ENCODE data around the gene ARSG. TPM values are rescaled to one million over a fixed set of nuclear protein-coding genes. Genes with fewer than 3 reads are reported as not detected.

Gene ARSG
- total RNA-seq, 1 experiment from 2014 or later, result 7.9 TPM

DNA sequence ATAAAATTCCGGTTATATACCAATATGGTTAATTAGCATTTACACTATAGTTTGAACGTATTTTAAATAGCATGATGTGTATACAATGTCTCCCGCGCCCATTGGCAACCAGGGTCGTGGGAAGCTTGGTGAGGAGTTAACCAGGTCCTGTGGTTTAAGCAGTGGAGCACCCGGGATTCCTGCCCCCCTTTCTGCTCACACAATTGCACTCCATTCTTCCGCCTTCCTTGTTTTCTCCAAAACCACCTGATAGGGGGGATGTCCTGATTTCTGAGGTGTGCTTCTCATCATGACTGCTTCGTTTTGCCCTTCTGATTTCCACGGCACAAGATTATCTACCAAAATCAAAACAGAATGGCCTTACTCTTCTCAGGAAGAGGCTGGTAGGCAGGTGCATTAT, 130.2 kb downstream of the ARSG start:
- Mint-ChIP-seq H3K27me3 (ENCODE audit: low read depth) (peaks cover 2% of the 10 kb centered on the region), H3K4me1 (peaks cover 44% of the 10 kb centered on the region), H3K36me3 (peaks cover 19% of the 10 kb centered on the region), H3K27ac (peak overlapping the region; percentile 69), H3K9me3 (peaks cover 7% of the 10 kb centered on the region), H3K4me3 (no peak overlapping the region)
- no peak for DNase-seq (ENCODE audit: low spot score)
- no peak for ATAC-seq
- POLR2A ChIA-PET, result no interaction called here
- TF ChIP-seq JAZF1 (CRISPR knock-in tag; IDR thresholded peaks at IDR 0.05) (no peak), PRDM15 (CRISPR knock-in tag; IDR thresholded peaks at IDR 0.05) (peak; percentile 78)
- CTCF ChIA-PET, result interaction anchor here (0.7 kb wide), 1 partner anchor 23 kb away, joined by 3 read pairs; no protein-coding TSS in a partner anchor

DNA sequence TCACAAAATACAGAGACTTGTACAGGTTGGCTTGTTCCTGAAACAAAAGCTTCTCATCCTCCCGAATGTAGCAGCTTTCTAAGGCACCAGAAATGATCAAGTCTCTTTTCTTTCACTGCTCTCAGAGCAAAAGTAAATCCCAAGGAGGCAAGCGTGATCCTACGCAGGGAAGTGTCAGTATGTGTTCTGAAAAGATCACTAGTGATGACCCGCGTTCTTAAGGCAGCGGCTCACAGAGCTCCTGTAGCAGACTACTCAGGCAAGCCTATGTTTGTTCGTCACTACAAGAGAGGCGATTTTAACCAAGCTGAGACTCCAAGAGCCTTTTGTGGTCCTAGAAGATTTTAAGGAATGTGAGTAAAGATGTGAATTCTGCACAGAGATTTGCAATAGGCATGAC, 131.5 kb downstream of the ARSG start:
- Mint-ChIP-seq H3K36me3 (peaks cover 16% of the 10 kb centered on the region; the same call in 1 of the 2 replicates), H3K4me1 (peaks cover 44% of the 10 kb centered on the region), H3K27ac (peak overlapping the region; percentile 17; the same call in 1 of the 2 replicates), H3K27me3 (ENCODE audit: low read depth) (no peaks in the 10 kb centered on the region; the same call in 1 of the 2 replicates), H3K9me3 (peaks cover 3% of the 10 kb centered on the region), H3K4me3 (no peak overlapping the region)
- DNase-seq (ENCODE audit: low spot score) (no peak), ATAC-seq (no peak)
- ChIA-PET CTCF (interaction anchor here (0.9 kb wide), 1 partner anchor 9 kb away, joined by 4 read pairs; no protein-coding TSS in a partner anchor), POLR2A (no interaction called here)
- TF ChIP-seq, protein P1, sequence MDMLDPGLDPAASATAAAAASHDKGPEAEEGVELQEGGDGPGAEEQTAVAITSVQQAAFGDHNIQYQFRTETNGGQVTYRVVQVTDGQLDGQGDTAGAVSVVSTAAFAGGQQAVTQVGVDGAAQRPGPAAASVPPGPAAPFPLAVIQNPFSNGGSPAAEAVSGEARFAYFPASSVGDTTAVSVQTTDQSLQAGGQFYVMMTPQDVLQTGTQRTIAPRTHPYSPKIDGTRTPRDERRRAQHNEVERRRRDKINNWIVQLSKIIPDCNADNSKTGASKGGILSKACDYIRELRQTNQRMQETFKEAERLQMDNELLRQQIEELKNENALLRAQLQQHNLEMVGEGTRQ (CRISPR knock-in tag; IDR thresholded peaks at IDR 0.05), result no peak
- no peak for TF ChIP-seq ZNF263 (CRISPR knock-in tag; IDR thresholded peaks at IDR 0.05; ENCODE audit: low read depth)
- no peak for TF ChIP-seq GABPB1 (CRISPR knock-in tag; IDR thresholded peaks at IDR 0.05)
- no peak for TF ChIP-seq CBFB (CRISPR knock-in tag; IDR thresholded peaks at IDR 0.05; ENCODE audit: low read depth)
- no peak for TF ChIP-seq MAX (CRISPR knock-in tag; IDR thresholded peaks at IDR 0.05)
- TF ChIP-seq, protein P2, sequence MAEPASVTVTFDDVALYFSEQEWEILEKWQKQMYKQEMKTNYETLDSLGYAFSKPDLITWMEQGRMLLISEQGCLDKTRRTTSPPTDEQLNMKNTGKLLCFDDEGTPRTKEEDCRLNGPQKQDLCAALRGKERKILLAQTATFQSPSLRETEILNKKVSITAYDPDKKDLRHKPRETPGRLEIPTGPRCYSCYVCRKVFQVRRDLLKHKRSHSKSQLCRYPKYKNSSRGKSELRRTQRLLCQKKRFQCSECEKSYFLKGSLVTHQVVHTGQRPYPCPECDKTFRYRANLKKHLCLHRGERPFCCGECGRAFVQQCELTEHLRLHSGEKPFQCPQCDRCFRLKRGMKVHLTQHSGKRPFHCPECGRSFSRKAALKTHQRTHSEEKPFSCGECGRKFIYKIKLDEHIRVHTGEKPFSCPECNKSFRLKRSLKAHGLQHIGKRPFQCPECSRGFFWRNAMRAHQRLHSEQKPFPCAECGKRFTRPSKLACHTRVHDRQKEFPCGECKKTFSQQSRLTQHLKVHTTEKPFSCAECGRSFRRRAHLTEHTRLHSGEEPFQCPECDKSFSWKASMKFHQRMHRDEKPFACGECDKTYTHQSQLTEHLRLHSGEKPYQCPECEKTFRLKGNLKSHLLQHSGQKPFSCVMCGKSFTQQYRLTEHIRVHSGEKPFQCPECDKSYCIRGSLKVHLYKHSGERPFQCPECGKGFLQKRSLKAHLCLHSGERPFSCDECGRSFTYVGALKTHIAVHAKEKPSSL (CRISPR knock-in tag; conservative IDR thresholded peaks at IDR 0.05), result no peak
- TF ChIP-seq NR1H2 (CRISPR knock-in tag; IDR thresholded peaks at IDR 0.05), result no peak
- TF ChIP-seq, protein P3, sequence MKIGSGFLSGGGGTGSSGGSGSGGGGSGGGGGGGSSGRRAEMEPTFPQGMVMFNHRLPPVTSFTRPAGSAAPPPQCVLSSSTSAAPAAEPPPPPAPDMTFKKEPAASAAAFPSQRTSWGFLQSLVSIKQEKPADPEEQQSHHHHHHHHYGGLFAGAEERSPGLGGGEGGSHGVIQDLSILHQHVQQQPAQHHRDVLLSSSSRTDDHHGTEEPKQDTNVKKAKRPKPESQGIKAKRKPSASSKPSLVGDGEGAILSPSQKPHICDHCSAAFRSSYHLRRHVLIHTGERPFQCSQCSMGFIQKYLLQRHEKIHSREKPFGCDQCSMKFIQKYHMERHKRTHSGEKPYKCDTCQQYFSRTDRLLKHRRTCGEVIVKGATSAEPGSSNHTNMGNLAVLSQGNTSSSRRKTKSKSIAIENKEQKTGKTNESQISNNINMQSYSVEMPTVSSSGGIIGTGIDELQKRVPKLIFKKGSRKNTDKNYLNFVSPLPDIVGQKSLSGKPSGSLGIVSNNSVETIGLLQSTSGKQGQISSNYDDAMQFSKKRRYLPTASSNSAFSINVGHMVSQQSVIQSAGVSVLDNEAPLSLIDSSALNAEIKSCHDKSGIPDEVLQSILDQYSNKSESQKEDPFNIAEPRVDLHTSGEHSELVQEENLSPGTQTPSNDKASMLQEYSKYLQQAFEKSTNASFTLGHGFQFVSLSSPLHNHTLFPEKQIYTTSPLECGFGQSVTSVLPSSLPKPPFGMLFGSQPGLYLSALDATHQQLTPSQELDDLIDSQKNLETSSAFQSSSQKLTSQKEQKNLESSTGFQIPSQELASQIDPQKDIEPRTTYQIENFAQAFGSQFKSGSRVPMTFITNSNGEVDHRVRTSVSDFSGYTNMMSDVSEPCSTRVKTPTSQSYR (CRISPR knock-in tag; IDR thresholded peaks at IDR 0.05), result no peak
- no peak for TF ChIP-seq IRF2 (CRISPR knock-in tag; IDR thresholded peaks at IDR 0.05; ENCODE audit: borderline replicate concordance, low read depth)
- TF ChIP-seq ZNF396 (CRISPR knock-in tag; IDR thresholded peaks at IDR 0.05; ENCODE audit: borderline replicate concordance), result no peak
- no peak for TF ChIP-seq RELA (CRISPR knock-in tag; IDR thresholded peaks at IDR 0.05; ENCODE audit: borderline replicate concordance)
- TF ChIP-seq MYBL2 (CRISPR knock-in tag; IDR thresholded peaks at IDR 0.05), result no peak
- TF ChIP-seq ELF4 (CRISPR knock-in tag; IDR thresholded peaks at IDR 0.05; ENCODE audit: low read depth), result no peak
- no peak for TF ChIP-seq ESRRA (CRISPR knock-in tag; IDR thresholded peaks at IDR 0.05; ENCODE audit: borderline replicate concordance)
- no peak for TF ChIP-seq ZNF121 (CRISPR knock-in tag; IDR thresholded peaks at IDR 0.05)
- TF ChIP-seq FOXP1 (CRISPR knock-in tag; IDR thresholded peaks at IDR 0.05; ENCODE audit: borderline replicate concordance), result no peak
- TF ChIP-seq TP53 (CRISPR knock-in tag; IDR thresholded peaks at IDR 0.05), result no peak
- TF ChIP-seq TEAD1 (CRISPR knock-in tag; IDR thresholded peaks at IDR 0.05), result no peak
- TF ChIP-seq, protein P4, sequence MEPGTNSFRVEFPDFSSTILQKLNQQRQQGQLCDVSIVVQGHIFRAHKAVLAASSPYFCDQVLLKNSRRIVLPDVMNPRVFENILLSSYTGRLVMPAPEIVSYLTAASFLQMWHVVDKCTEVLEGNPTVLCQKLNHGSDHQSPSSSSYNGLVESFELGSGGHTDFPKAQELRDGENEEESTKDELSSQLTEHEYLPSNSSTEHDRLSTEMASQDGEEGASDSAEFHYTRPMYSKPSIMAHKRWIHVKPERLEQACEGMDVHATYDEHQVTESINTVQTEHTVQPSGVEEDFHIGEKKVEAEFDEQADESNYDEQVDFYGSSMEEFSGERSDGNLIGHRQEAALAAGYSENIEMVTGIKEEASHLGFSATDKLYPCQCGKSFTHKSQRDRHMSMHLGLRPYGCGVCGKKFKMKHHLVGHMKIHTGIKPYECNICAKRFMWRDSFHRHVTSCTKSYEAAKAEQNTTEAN (CRISPR knock-in tag; IDR thresholded peaks at IDR 0.05), result no peak
